H9 (cell line): ENCODE data around the gene NAA16. TPM values are rescaled to one million over a fixed set of nuclear protein-coding genes. Genes with fewer than 3 reads are reported as not detected.

Experiments used
- DNase-seq: peaks from one replicate; pipeline ENCODE4 v3.0.0-alpha.2; 2017
- H2AFZ ChIP-seq: one replicate; pipeline ENCODE4 v1.6.1; 2013; ENCODE audit warnings: mild to moderate bottlenecking, low read length, control low read depth, moderate library complexity
- H2AK5ac ChIP-seq: 2 replicates; pipeline ENCODE4 v1.6.1; 2013; ENCODE audit warnings: low read length, control low read depth, mixed read lengths; ENCODE audit not compliant: insufficient read length
- H2BK120ac ChIP-seq: one replicate; pipeline ENCODE4 v1.6.1; 2013; ENCODE audit warnings: low read depth, mild to moderate bottlenecking, low read length, control low read depth, inconsistent platforms; ENCODE audit not compliant: poor library complexity, severe bottlenecking
- H2BK12ac ChIP-seq: 2 replicates; pipeline ENCODE4 v1.6.1; 2013; ENCODE audit warnings: low read length, control low read depth, mixed read lengths, low read depth; ENCODE audit not compliant: insufficient read length
- H2BK15ac ChIP-seq: 2 replicates; pipeline ENCODE4 v1.6.1; 2013; ENCODE audit warnings: low read depth, low read length, control low read depth
- H2BK20ac ChIP-seq: one replicate; pipeline ENCODE4 v1.6.1; 2013; ENCODE audit warnings: low read depth, mild to moderate bottlenecking, low read length, control low read depth, inconsistent platforms; ENCODE audit not compliant: poor library complexity, severe bottlenecking
- H2BK5ac ChIP-seq: 2 replicates; pipeline ENCODE4 v1.6.1; 2013; ENCODE audit warnings: low read length, control low read depth, mixed read lengths; ENCODE audit not compliant: insufficient read length
- H3K14ac ChIP-seq: 2 replicates; pipeline ENCODE4 v1.6.1; 2013; ENCODE audit warnings: low read length, control low read depth; ENCODE audit not compliant: insufficient read depth
- H3K18ac ChIP-seq: 2 replicates; pipeline ENCODE4 v1.6.1; 2013; ENCODE audit warnings: low read depth, mild to moderate bottlenecking, mixed read lengths, low read length, control low read depth; ENCODE audit not compliant: insufficient read length
- H3K23ac ChIP-seq: 2 replicates; pipeline ENCODE4 v1.6.1; 2013; ENCODE audit warnings: low read length, control low read depth, mixed read lengths, low read depth; ENCODE audit not compliant: insufficient read length
- H3K23me2 ChIP-seq: 2 replicates; pipeline ENCODE4 v1.6.1; 2013; ENCODE audit warnings: low read depth, mild to moderate bottlenecking, mixed read lengths, low read length, control low read depth; ENCODE audit not compliant: insufficient read length, poor library complexity, severe bottlenecking
- H3K27ac ChIP-seq: 2 replicates; pipeline ENCODE4 v1.5.1; 2013; ENCODE audit warnings: low read length, control low read depth, mixed read lengths, low read depth; ENCODE audit not compliant: insufficient read length
- H3K27me3 ChIP-seq: 2 replicates; pipeline ENCODE4 v1.6.1; 2013; ENCODE audit warnings: low read length, control low read depth, inconsistent platforms; ENCODE audit not compliant: insufficient read depth
- H3K4ac ChIP-seq: 2 replicates; pipeline ENCODE4 v1.6.1; 2013; ENCODE audit warnings: low read depth, mild to moderate bottlenecking, control low read depth, inconsistent platforms, low read length, moderate library complexity
- H3K4me1 ChIP-seq: 2 replicates; pipeline ENCODE4 v1.6.1; 2013; ENCODE audit warnings: low read length, control low read depth, inconsistent platforms; ENCODE audit not compliant: insufficient read depth
- H3K4me2 ChIP-seq: 2 replicates; pipeline ENCODE4 v1.6.1; 2013; ENCODE audit warnings: low read length, control low read depth, mixed read lengths; ENCODE audit not compliant: insufficient read length, insufficient read depth
- H3K56ac ChIP-seq: 2 replicates; pipeline ENCODE4 v1.6.1; 2013; ENCODE audit warnings: low read depth, mild to moderate bottlenecking, mixed read lengths, low read length, control low read depth; ENCODE audit not compliant: insufficient read length
- H3K79me1 ChIP-seq: 2 replicates; pipeline ENCODE4 v1.6.1; 2013; ENCODE audit warnings: low read depth, mild to moderate bottlenecking, moderate library complexity, low read length, control low read depth, inconsistent platforms; ENCODE audit not compliant: insufficient read depth, poor library complexity, severe bottlenecking
- H3K79me2 ChIP-seq: 2 replicates; pipeline ENCODE4 v1.6.1; 2013; ENCODE audit warnings: low read length, control low read depth, inconsistent platforms; ENCODE audit not compliant: insufficient read depth
- H3K9ac ChIP-seq: 2 replicates; pipeline ENCODE4 v1.6.1; 2013; ENCODE audit warnings: low read length, control low read depth, mixed read lengths; ENCODE audit not compliant: insufficient read length; ENCODE audit errors: extremely low read depth
- H3K9me3 ChIP-seq: one replicate; pipeline ENCODE4 v1.6.1; 2013; ENCODE audit warnings: low read depth, low read length, inconsistent platforms; ENCODE audit not compliant: control insufficient read depth
- H3T11ph ChIP-seq: one replicate; pipeline ENCODE4 v1.6.1; 2013; ENCODE audit warnings: mild to moderate bottlenecking, low read length, control low read depth, inconsistent platforms
- H4K20me1 ChIP-seq: one replicate; pipeline ENCODE4 v1.6.1; 2013; ENCODE audit not compliant: control insufficient read depth, insufficient read length, insufficient read depth
- H4K5ac ChIP-seq: 2 replicates; pipeline ENCODE4 v1.6.1; 2013; ENCODE audit warnings: low read depth, mild to moderate bottlenecking, mixed read lengths, low read length, control low read depth; ENCODE audit not compliant: insufficient read length
- H4K8ac ChIP-seq: replicated peaks from 2 replicates; pipeline ENCODE4 v1.6.1; 2013; ENCODE audit warnings: low read length, control low read depth, mixed read lengths, low read depth; ENCODE audit not compliant: insufficient read length
- H4K91ac ChIP-seq: 2 replicates; pipeline ENCODE4 v1.6.1; 2013; ENCODE audit warnings: low read depth, mild to moderate bottlenecking, moderate library complexity, mixed read lengths, low read length, control low read depth; ENCODE audit not compliant: insufficient read length
- H3K27ac Mint-ChIP-seq, 3 experiments: 2 replicates in 2 of 3; 3 replicates in 1 of 3; pipeline ENCODE4 v1.8.0; 2020 to 2021; ENCODE audit warnings: mixed read lengths in 3 of 3, mild to moderate bottlenecking in 1 of 3, moderate library complexity in 1 of 3
- H3K27me3 Mint-ChIP-seq: 2 replicates; pipeline ENCODE4 v1.8.0; 2021; ENCODE audit warnings: low read depth, mild to moderate bottlenecking, moderate library complexity, mixed read lengths
- H3K36me3 Mint-ChIP-seq, 3 experiments: 2 replicates in 2 of 3; 3 replicates in 1 of 3; pipeline ENCODE4 v1.8.0; 2020 to 2021; ENCODE audit warnings: low read depth in 3 of 3, mixed read lengths in 3 of 3; ENCODE audit not compliant: insufficient read depth in 1 of 3
- H3K4me1 Mint-ChIP-seq, 2 experiments: 2 replicates each; pipeline ENCODE4 v1.8.0; 2020; ENCODE audit warnings: mixed read lengths in 2 of 2
- H3K4me3 Mint-ChIP-seq, 2 experiments: 2 replicates in 1 of 2; 3 replicates in 1 of 2; pipeline ENCODE4 v1.8.0; 2020 to 2021; ENCODE audit warnings: mild to moderate bottlenecking in 2 of 2, mixed read lengths in 2 of 2, moderate library complexity in 1 of 2
- H3K9me3 Mint-ChIP-seq, 2 experiments: 2 replicates in 1 of 2; 3 replicates in 1 of 2; pipeline ENCODE4 v1.8.0; 2020; ENCODE audit warnings: mild to moderate bottlenecking in 2 of 2, mixed read lengths in 2 of 2, moderate library complexity in 1 of 2
- CTCF ChIP-seq: fragments of 200-600 bp; sonication (generic); conservative IDR thresholded peaks from 3 replicates; pipeline ENCODE4 v1.8.0; 2021; ENCODE audit warnings: antibody characterized with exemption, mild to moderate bottlenecking
- WGBS: extraction: QIAGEN DNeasy Blood & Tissue Kit; methylation state at CpG from one replicate; pipeline ENCODE4 v1.1.7; 2013; ENCODE audit warnings: missing lambda C conversion rate, low lambda C conversion rate, mixed read lengths; ENCODE audit not compliant: insufficient read length; ENCODE audit errors: extremely low coverage; 5-methylcytosine and 5-hydroxymethylcytosine counted together
- total RNA-seq: library from RNA; stranded (reverse); gene quantifications from 2 replicates; pipeline ENCODE4 v1.2.1, GENCODE V29; 2021

The NAA16 gene
- total RNA-seq, 1 experiment from 2014 or later, result 37.7 TPM

- Histone ChIP-seq H3K9me3 (no peaks in the 10 kb centered on the region), H4K91ac (no peak overlapping the region), H3K14ac (no peak overlapping the region), H3K18ac (no peak overlapping the region), H4K20me1 (no peaks in the 10 kb centered on the region), H3K9ac (no peak overlapping the region), H3K4ac (no peak overlapping the region), H3T11ph (no peak overlapping the region), H2BK5ac (no peak overlapping the region), H3K79me1 (no peaks in the 10 kb centered on the region), H3K56ac (no peak overlapping the region), H2BK15ac (no peak overlapping the region), H3K23ac (no peak overlapping the region), H3K4me2 (no peak overlapping the region), H4K5ac (no peak overlapping the region), H2AK5ac (no peak overlapping the region), H2BK120ac (no peak overlapping the region), H3K27ac (no peak overlapping the region), H3K4me1 (no peaks in the 10 kb centered on the region), H4K8ac (no peak overlapping the region), H2AFZ (no peak overlapping the region), H3K23me2 (no peaks in the 10 kb centered on the region), H3K79me2 (no peaks in the 10 kb centered on the region), H2BK12ac (no peak overlapping the region), H2BK20ac (no peak overlapping the region), H3K27me3 (no peaks in the 10 kb centered on the region)
- peaks cover 42 to 77% (median 65%) of the 10 kb centered on the region in 3 experiments for H3K36me3 Mint-ChIP-seq
- WGBS, result no CpG with 5 or more reads among the region's 2 CpGs
- H3K4me1 Mint-ChIP-seq, result no peaks in the 10 kb centered on the region
- no peak for TF ChIP-seq CTCF
- H3K27ac Mint-ChIP-seq, result no peak overlapping the region
- H3K9me3 Mint-ChIP-seq, result no peaks in the 10 kb centered on the region
- no peaks in the 10 kb centered on the region for H3K27me3 Mint-ChIP-seq
- DNase-seq, result no peak
- no peak overlapping the region for H3K4me3 Mint-ChIP-seq
These were observed 54.6 kb downstream of the NAA16 start for GRCh38 chr13:41365631-41366030.
